Activated naive CD4-positive, alpha-beta T cell (primary cell): ENCODE data around the gene NBAS.

Source experiments
- DNase-seq, 4 experiments: peaks; one replicate each; lab custom pipeline; 2025; lab: John Stamatoyannopoulos, UW

The NBAS gene

DNA sequence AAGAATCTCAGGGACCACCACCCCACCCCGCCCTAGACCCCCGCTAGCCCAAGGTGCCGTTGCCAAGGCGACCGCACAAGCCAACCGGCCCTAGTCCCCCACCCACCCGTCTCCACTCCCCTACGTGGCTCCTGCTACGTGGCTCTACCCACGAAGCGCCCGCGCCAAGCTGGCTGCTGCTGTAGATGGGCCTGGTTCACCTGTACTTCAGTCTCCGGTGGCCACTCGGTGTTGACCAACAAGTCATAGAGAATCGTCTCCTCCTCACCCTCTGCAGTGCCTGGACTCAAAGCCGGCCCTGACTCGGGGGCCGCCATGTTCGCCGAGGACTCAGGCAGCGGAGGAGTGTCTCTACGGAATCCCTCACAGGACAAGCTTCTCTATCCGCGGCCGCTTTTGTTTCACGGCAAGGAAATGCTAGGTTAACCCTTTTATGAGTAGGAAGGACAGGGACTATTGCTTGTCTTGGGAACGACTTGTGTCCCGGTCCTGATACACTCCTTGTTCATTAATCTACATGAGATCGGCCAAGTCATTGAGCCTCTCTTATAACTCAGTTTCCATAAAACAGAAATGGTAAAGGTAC, at the start of gene NBAS:
NBAS (minus strand) TSS at position 347 of the 586 bp plus-strand sequence; CDS start at position 317, 30 bp downstream.
- peak; percentile 30 to 68 (median 48) for DNase-seq

DNA sequence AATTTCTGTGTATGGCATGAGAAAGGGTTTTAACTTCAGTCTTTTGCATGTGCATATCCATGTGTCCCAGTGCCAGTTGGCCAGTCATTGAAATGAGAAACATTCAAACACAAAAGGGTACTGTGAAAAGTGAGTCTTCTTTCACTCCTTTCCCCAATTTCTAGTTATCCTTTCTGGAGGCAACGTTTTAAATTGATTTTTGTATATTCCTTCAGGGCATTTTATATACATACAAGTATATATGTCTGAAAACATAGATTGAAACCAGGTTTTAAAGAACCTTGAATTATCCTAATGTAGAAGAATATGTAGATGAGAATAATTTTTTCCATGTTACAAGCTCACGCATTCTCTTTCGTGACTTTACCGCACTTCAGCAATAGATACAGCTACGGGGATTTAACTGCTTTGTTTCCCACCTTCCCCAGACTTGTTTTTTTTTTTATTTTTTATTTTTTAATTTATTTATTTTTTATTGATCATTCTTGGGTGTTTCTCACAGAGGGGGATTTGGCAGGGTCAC, 49.4 kb upstream of the NBAS start:
- DNase-seq = no peak

DNA sequence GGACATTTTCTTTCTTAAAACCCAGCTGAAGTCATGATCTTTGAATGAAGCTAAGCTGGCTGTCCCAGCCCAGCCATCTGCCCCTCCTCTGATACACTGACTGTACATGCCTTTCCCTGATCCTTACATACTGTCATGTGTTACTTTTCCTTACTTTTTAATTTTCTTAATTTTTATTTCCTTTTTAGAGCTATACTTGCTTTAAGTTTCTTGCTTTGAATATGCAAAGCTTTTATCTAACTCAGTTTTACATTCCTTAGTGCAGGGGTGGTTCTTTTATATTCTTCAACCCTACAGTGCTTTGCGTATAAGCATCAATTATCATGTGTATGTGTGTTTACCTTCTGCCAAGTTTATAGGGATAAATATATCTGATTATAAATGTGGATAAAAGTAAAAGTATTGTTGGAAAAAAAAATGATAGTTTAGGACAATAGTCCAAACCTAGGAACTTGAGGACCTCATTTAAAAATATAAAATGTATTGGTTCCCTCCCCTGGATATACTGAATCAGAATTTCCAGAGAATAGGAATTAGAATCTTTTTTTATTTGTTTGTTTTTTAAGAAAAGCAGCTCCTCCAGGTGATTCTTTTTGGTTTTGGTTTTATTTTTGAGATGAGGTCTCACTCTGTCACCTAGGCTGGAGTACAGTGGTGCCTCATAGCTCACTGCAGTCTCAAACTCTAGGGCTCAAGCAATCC, 48.4 kb upstream of the NBAS start:
- no peak for DNase-seq

DNA sequence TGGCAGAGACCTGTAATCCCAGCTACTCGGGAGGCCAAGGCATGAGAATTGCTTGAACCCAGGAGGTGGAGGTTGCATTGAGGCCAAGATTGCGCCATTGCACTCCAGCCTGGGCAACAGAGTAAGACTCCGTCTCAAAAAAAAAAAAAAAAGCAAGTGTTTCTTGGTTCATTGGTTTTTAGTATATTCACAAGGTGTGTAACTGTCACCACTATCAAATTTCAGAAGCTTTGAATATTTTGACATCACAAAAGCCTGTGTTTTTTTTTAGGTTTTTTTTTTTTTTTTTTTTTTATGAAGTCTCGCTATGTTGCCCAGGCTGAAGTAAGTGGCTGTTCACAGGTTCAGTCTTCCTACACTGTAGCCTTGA, 47.2 kb upstream of the NBAS start:
- no peak for DNase-seq

DNA sequence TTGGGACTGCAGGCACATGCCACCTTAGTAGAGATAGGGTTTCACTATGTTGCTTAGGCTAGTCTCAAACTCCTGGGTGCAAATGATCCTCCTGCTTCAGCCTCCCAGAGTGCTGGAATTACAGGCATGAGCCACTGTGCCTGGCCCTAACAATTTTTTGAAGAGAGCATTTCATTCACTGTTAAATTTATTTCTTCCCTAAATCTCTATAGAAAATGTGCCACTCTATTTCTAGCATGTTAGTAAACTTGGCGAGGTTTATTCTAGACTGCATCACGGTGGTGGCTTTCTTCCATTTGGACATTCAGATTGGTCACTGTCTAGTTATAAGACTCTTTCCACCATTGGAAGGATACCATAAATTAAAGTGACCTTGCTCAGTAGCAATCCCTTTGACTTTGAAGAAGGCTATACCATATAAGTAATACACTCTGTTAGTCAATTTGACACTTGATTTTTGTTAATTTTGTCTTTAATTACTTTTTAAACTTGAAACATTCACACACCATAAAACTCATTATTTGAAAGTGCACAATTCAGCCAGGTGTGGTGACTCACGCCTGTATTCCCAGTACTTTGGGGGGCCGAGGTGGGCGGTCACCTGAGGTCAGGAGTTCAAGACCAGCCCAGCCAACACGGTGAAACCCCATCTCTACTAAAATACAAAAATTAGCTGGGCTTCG, 46.7 kb upstream of the NBAS start:
- no peak for DNase-seq

DNA sequence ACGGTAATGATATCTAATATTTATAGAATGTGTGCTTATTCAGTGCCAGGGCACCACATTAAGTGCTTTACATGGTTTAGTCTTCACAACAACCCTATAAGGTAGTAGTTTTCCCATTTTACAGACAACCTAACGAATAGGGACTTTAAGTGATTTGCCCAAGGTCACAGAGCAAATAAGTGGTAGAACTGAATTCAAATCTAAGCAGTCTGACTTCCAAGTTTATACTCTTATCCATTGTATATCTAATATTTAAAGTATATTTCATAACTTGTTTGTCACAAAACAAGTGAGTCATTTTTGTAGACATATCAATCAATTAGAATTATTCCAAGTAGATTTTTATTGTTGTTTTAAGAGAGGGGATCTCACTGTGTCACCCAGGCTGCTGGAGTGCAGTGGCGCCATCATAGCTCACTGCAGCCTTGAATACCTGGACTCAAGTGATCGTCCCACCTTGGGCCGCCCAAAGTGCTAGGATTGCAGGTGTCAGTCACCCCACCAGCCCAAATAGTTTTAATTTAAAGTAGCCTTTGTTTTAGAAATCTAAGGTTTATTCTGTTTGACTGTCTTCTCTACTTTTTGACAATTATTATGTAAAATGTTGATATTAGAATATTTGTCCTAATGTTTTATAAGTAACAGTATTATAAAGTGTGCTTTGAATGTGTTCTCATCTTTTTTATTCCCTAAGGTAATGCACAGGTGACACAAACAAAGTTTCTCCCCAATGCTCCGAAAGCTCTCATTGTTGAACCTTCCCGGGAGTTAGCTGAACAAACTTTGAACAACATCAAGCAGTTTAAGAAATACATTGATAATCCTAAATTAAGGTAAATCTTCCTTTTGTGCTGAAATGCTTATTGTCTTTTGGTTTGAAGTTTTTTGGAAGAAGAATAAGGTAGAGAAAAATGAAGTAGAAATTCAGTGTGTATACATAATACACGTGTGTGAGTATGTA, 45.6 kb upstream of the NBAS start:
- no peak for DNase-seq

DNA sequence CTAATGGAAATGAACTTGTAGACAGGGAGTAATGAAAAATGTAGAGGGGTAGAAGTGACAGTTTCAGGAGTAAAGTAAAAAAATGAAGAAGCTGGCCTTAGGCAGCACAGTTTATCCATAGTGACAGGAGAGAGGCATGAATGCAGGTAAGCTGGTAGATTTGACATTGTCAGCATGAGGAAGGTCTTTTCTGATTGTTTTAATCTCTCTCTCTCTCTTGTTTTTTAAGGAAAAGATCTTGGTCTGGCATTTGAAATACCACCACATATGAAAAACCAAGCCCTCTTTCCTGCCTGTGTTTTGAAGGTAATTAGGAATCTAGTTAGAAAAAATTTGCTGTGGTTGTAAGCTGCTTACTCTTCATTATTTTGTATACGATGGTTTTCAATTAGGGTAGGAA, 44.6 kb upstream of the NBAS start:
- no peak for DNase-seq

DNA sequence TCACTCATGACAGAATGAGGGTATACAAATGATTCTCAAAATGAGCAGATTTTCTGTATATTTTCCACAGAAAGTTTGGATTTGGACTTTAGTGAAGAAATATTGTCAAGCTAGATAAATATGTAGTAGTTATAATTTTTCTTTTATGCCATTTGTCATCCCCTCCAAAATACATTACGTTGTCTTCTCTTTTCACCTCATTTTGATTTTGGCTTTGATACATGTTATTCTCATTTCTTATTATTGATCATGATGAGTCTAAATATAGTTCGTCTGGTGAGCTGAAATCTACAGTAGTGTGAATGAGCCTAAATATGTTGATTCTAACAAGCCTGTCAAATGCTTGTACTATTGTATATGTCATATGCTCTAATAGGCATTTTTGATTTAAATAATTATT, 42.8 kb upstream of the NBAS start:
- no peak for DNase-seq

DNA sequence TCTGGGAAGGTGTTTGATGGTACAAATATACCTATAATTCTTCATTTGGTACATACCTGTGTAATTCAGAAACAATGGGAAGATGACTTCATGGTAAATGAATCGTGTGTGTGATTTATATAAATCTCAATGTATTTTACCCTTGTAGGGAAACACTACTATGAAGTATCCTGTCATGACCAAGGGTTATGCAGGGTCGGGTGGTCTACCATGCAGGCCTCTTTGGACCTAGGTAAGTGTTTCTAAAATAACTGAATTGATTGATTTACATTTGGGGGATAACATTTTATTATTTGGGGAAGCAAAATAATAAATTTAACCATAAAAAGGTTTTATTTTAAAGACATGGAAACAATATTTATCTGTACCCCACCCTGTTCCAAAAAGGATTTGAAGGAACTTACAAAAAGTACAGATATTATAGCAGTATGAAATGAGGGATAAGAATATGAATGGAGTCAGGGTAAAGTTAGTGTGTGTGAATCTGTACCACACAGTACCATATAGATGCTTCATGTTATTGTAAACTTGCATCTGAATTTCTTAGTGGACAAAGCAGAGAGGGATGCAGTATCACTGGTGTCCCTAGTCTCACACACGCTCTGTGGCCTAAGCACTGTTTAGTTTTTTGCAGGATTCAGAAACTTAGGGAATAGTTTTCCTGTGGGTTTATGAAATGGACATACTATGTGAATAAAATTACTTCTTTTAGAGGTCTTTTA, 42.1 kb upstream of the NBAS start:
- DNase-seq = no peak

DNA sequence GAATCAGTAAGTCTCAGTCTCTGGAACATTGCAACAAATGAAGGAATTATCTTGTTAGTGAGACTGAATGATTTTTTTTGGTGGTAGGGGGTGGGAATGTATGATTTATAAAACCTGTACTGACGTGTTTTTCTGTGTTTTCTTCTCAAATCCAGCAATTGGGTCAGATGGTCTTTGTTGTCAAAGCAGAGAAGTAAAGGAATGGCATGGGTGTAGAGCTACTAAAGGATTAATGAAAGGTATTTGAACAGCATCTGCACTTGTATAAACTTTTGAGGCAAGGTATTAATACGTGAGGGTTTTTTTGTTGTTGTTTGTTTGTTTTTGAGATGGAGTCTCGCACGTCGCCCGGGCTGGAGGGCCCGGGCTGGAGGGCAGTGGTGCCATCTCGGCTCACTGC, 41.3 kb upstream of the NBAS start:
- DNase-seq = no peak

DNA sequence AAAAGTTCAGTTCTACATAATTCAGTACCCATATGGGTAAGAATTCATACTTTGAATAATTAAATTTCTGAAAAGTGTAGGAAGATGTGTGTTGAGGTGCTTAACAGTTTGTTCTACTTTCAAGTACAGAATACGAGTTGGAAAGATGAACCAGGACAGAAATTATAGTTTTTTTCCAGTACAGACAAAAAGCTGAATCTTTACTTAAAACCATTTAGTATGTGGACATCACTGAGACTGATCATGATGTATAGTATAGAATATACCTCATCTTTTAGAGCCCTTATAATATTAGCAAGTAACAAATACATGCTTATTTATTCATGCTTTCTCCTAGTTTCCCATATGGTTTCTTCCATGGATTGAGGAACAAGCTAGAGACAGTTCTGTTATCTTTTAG, 40.5 kb upstream of the NBAS start:
- no peak for DNase-seq

DNA sequence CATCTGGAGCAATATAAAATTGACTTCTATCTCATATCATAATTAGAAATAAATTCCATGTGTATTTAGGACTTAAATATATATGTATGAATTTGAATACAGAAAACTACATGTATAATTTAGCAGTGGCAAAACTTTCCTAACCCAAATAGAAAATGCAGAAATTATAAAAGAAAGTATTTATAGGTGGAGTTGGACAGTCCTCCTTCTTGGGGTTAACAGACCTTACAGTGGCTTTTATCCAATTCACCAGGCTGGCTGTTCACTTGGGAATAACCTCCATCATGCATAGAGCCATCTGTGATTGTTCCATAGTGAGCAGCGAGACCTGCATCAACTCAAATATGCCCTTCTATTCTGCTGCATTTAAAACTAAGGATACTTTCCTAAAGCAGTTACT, 38.9 kb upstream of the NBAS start:
- no peak for DNase-seq

DNA sequence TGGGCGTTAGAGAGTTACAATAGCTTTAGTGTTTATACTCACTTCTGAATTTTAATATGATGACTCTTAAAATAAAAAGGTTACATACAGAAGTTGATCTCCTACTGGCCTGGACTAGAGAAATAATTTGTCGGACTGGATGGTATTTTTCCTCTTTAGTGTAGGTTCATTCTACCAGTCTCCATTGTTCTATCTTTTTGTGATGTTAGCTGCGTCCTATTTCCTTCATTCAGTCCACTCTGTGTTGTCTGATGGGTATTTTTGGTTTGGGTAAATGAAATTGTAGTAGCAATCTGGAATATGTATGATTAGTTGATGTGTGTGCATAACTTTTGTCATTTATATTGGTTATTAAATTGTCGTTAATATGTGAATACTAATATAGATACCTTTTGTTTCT, 35.8 kb upstream of the NBAS start:
- DNase-seq = no peak

DNA sequence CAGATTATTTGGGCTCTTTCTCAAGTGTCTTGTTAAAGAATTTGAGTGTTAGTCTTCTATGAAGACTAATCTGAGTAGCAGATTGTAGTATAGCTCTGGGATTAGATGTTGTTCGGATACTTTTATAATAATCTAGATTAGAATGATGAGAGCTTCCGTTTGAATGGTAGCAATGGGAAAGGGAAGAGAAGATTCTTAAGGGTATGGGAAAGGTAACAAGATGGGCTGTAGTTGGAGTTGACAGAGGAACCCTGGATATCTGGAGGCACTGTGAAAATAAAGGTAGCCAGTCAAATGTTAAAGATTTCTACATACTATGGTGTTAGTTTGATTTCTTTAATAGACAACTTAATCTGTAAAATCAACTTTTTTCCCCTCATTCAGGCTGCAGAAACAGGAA, 35.2 kb upstream of the NBAS start:
- DNase-seq = no peak

DNA sequence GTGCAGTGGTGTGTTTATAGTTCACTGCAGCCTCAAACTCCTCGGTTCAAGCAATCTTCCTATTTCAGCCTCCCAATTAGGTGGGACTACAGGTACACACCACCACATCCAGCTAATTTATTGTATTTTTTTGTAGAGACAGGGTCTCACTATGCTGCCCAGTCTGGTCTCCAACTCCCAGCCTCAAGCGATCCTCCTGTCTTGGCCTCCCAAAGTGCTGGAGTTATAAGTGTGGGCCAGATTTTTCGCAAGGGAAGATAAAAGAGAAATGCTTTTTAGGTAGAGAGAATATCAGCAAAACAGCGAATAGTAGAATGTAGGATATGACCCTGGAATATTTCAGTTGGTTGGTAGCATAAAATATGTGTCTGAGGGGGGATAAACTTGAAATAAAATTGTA, 34.8 kb upstream of the NBAS start:
- no peak for DNase-seq

DNA sequence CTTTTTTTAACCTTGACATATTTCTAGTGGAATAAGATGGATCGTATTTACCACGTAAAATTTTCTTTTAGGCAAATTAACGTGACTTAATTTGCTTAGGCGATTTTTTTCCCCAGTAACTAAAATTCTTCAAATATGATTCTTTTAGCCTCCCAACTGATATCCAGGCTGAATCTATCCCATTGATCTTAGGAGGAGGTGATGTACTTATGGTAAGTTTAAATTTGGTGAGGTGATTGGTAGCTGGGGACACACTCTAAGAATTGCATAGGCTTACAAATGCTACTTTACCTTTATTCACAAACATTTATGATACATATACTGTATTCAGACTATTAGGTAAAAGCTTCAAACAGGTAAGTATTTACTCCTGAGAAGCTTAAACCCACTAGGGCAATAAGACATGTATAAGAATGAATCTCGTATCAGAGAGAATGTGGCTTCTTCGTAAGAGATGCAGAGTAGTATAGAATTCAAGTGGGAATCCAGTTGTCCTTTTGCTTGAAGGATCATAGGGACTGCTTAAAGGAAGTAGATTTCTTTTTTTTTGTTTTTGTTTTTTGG, 34.3 kb upstream of the NBAS start:
- DNase-seq = no peak

DNA sequence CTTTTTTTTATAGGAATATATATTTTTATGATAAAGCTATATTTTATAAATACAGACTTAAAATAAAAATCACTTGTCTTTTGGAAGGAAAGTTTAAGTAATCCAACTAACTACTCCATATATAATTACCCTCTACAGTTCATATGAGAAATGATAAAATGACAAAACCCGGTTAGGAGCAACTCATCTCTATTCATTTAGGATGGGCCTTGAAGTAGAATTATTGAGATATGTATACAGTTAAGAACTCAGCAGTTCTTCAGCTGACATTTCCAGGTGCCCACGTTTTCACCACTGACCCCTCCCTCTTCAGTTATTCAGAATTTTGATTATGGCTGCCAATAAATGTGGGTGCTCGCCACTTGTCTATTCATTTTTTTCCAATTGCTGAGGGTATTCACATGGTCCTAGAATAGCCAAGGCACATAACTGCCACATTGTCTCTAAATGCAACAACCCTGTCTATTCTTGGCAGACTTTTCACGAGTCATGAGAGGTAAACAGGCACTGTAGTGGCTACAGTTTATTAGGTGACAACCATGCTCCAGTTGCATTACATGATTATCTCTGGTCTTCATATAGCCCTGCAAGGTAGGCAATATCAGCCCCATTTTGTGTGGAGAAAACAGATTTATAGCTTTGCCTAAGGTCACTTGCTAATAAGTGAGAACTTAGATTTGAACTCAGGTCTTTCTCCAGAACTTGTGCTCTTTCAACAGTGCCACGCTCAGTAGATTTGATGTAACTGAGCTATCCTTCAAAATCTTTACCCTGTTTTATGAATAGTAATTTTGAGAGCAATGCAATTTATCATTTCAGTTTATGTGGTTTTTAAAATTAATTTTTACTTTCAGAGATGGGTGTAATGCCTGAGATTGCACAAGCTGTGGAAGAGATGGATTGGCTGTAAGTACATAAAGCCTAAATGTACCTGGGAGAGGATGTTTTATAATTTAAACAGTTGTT, 33.4 kb upstream of the NBAS start:
- no peak for DNase-seq

DNA sequence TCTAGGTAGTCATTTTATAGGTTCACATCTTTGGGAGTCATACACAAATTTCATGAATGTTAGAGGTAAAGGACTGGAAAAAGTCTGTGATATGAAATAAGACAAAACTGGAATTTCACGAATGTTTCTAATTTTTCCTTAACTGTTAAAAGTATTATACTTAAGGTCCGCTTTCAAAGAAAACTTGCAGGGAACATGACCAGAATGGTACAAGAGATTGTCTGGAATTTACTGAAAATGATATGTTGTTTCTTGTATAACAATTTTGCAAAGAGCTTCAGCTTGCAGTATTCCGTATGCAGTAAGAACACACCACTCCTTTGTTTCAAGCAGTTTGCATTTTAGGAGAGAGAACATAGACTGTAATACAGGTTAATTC, 32.2 kb upstream of the NBAS start:
- DNase-seq = no peak

DNA sequence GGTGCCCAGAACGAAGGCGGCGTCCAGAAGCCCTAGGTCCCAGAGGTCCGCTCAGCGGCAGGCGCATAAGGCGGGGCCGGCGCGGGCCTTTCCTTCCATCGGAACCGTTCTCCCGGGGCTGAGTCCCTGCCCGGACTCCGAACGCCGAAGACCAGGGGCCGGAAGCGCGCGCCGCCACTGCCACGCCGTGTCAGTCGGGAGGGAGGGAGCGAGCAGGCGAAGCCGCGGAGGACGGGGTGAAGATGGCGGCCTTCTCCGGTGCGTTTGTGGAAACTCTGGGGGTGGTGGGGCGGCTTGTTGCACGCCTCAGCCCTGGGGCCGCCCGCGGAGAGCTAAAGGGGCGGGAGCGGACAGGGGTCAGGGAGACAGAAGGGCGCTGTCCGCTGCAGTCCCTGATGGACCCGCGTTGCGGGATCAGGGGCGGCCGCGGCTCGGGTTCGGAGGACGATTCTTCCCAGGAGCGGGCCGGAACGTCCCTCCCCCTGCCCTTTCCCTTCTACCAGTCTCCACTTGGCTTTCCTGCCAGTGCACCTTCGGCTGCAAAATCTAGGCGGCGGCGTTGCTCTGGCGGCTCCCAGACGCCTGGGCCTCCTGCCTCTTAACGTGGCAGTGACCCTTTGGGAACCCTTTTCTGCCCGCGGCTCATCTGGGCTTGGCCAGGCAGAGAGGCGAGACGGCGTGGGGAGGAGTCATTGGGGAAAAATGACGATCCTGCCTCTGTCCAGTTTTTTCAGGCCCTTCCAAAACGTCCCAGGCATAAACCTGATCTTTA, 30.7 kb upstream of the NBAS start, which contains the start of gene DDX1:
DDX1 (plus strand) TSS at position 177 of the 772 bp plus-strand sequence; CDS start at position 243, 66 bp downstream.
- peak; percentile 77 to 84 (median 79) for DNase-seq
